Central memory CD8-positive, alpha-beta T cell (primary cell): ENCODE results near the gene SCAMP1.
"Not testable (repeated sequence)": the region's sequence is repeated elsewhere in the genome, so short reads cannot be mapped to it uniquely, and the experiment has no call there.

Experiments used
- ATAC-seq: fragments of 150-1000 bp; cut with Tn5 transposase; replicated peaks from 2 replicates; pipeline ENCODE4 v1.10.0; 2022; ENCODE audit warnings: mild to moderate bottlenecking, moderate FRiP score, moderate number of reproducible peaks; ENCODE audit not compliant: poor library complexity, severe bottlenecking; ENCODE audit errors: extremely low read depth
- DNase-seq, 2 donors: peaks; one replicate each; pipeline ENCODE4 v3.0.0; 2021; ENCODE audit warnings: low spot score in 2 of 2
- H3K27ac Mint-ChIP-seq: one replicate; pipeline ENCODE4 v1.8.0; 2022; ENCODE audit warnings: low read depth, mild to moderate bottlenecking, moderate library complexity, mixed read lengths
- H3K27me3 Mint-ChIP-seq: one replicate; pipeline ENCODE4 v1.8.0; 2022; ENCODE audit warnings: mixed read lengths
- H3K36me3 Mint-ChIP-seq: one replicate; pipeline ENCODE4 v1.8.0; 2022; ENCODE audit warnings: mild to moderate bottlenecking, moderate library complexity, mixed read lengths; ENCODE audit not compliant: insufficient read depth
- H3K4me1 Mint-ChIP-seq: one replicate; pipeline ENCODE4 v1.8.0; 2022; ENCODE audit warnings: mixed read lengths
- H3K4me3 Mint-ChIP-seq: one replicate; pipeline ENCODE4 v1.8.0; 2022; ENCODE audit warnings: mild to moderate bottlenecking, moderate library complexity, mixed read lengths
- H3K9me3 Mint-ChIP-seq: one replicate; pipeline ENCODE4 v1.8.0; 2022; ENCODE audit warnings: mixed read lengths

The SCAMP1 gene

DNA sequence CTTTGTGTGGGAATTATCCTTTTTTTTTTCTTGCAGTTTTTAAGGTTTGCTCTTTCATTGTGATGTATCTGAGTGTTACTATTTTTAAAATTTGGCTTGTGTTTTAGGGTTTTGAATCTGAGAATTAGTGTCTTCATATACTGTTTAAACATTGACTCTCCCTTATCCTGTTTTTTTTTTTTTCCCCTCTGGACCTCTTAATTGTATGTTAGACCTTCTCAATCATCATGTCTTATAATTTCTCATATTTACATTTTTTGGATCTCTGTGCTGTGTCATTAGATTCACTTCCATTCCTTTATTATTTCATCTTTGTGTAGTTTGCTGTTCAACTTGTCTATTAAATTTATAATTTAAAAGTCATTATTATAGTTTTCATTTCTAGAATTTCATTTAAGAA lies 47.0 kb downstream of the SCAMP1 start:
- Mint-ChIP-seq H3K4me3 (no peak overlapping the region), H3K4me1 (peaks cover 62% of the 10 kb centered on the region), H3K36me3 (no peaks in the 10 kb centered on the region), H3K9me3 (no peaks in the 10 kb centered on the region), H3K27ac (peak overlapping the region; percentile 1), H3K27me3 (no peaks in the 10 kb centered on the region)
- no peak for ATAC-seq
- no peak for DNase-seq

- DNase-seq (no peak), ATAC-seq (no peak)
- Mint-ChIP-seq H3K4me1 (peaks cover 56% of the 10 kb centered on the region), H3K36me3 (peaks cover 4% of the 10 kb centered on the region), H3K9me3 (no peaks in the 10 kb centered on the region), H3K27me3 (no peaks in the 10 kb centered on the region), H3K4me3 (no peak overlapping the region), H3K27ac (no peak overlapping the region)
Observed at GRCh38 chr5:78411586-78411985, 51.2 kb downstream of the SCAMP1 start.

GRCh38 chr5:78416677-78417425 lies 56.4 kb downstream of the SCAMP1 start:
- no peaks in the 10 kb centered on the region for H3K27me3 Mint-ChIP-seq
- H3K4me3 Mint-ChIP-seq, result no peak overlapping the region
- ATAC-seq (no peak), DNase-seq (no peak)
- no peak overlapping the region for H3K27ac Mint-ChIP-seq
- H3K4me1 Mint-ChIP-seq, result peaks cover 21% of the 10 kb centered on the region
- H3K36me3 Mint-ChIP-seq, result peaks cover 35% of the 10 kb centered on the region
- H3K9me3 Mint-ChIP-seq, result no peaks in the 10 kb centered on the region

DNA sequence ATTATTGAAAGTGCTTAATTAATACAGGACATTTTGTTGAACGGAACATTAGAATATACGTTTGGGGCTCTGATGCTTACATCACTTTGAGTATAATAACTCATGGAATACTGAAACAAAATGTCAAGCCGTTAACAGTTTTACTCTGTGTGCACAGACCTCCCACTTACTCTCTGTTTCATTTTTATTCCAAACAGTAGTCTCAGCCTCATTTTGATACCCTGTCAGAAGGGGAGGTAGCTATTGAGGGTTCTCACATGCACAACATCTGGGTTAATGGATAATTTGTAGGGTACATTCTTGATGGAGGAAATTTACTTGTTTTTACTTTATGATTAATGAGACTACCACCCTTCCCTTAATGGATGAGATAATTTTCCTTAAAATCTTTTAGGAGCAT lies 59.0 kb downstream of the SCAMP1 start:
- no peaks in the 10 kb centered on the region for H3K9me3 Mint-ChIP-seq
- H3K27ac Mint-ChIP-seq, result no peak overlapping the region
- no peak for DNase-seq
- ATAC-seq, result no peak
- H3K4me1 Mint-ChIP-seq, result no peaks in the 10 kb centered on the region
- no peaks in the 10 kb centered on the region for H3K27me3 Mint-ChIP-seq
- peaks cover 35% of the 10 kb centered on the region for H3K36me3 Mint-ChIP-seq
- no peak overlapping the region for H3K4me3 Mint-ChIP-seq

- Mint-ChIP-seq H3K9me3 (no peaks in the 10 kb centered on the region), H3K36me3 (peaks cover 35% of the 10 kb centered on the region), H3K27ac (no peak overlapping the region), H3K4me1 (no peaks in the 10 kb centered on the region), H3K4me3 (no peak overlapping the region), H3K27me3 (no peaks in the 10 kb centered on the region)
- no peak for DNase-seq
- no peak for ATAC-seq
Observed at GRCh38 chr5:78420548-78420947, 60.1 kb downstream of the SCAMP1 start.

DNA sequence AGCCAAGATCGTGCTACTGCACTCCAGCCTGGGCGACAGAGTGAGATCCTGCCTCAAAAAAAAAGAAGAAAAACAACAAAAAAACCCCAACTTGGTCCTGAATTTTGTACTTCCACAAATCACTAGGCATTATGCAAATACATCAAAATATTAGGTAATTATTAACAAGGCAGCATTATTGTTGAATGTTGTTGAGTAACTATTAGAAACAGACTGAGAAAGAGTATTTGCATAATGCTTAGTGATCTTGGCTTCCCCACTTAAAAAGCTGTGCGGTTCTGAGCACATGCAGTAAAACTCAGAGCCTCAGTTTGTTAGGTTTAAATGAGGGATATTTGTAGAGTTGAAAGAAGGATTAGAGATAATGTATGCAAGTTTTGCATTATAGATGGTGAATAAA lies 64.2 kb downstream of the SCAMP1 start:
- H3K9me3 Mint-ChIP-seq, result no peaks in the 10 kb centered on the region
- no peak overlapping the region for H3K27ac Mint-ChIP-seq
- H3K27me3 Mint-ChIP-seq, result no peaks in the 10 kb centered on the region
- H3K4me1 Mint-ChIP-seq, result no peaks in the 10 kb centered on the region
- no peak for ATAC-seq
- DNase-seq, result no peak
- H3K36me3 Mint-ChIP-seq, result peaks cover 12% of the 10 kb centered on the region
- H3K4me3 Mint-ChIP-seq, result no peak overlapping the region

GRCh38 chr5:78429332-78429980 lies 69.0 kb downstream of the SCAMP1 start:
- H3K36me3 Mint-ChIP-seq, result peaks cover 9% of the 10 kb centered on the region
- no peak overlapping the region for H3K27ac Mint-ChIP-seq
- no peak for DNase-seq
- no peak for ATAC-seq
- H3K9me3 Mint-ChIP-seq, result no peaks in the 10 kb centered on the region
- H3K4me1 Mint-ChIP-seq, result peaks cover 7% of the 10 kb centered on the region
- no peak overlapping the region for H3K4me3 Mint-ChIP-seq
- H3K27me3 Mint-ChIP-seq, result no peaks in the 10 kb centered on the region

DNA sequence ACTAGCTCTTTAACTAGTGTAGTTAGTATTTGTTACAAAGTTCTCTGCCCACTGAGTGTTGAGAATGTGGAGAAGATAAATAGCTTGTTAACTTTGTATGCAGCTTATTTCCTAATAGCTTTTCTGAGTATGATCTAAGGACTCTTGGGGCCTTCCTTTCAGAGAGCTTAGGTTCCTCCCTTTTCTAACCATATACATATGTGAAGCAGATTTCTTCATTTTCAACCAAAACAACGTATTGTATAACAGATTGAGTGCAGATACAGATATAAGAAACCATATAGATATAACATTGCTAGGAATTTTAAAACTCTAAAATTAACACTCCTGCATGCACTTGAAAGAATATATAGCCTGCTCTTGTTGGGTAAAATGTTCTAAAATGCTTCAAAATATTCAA lies 70.4 kb downstream of the SCAMP1 start:
- Mint-ChIP-seq H3K36me3 (peaks cover 9% of the 10 kb centered on the region), H3K4me1 (peaks cover 7% of the 10 kb centered on the region), H3K9me3 (no peaks in the 10 kb centered on the region), H3K27ac (no peak overlapping the region), H3K27me3 (no peaks in the 10 kb centered on the region), H3K4me3 (no peak overlapping the region)
- DNase-seq (no peak), ATAC-seq (no peak)

DNA sequence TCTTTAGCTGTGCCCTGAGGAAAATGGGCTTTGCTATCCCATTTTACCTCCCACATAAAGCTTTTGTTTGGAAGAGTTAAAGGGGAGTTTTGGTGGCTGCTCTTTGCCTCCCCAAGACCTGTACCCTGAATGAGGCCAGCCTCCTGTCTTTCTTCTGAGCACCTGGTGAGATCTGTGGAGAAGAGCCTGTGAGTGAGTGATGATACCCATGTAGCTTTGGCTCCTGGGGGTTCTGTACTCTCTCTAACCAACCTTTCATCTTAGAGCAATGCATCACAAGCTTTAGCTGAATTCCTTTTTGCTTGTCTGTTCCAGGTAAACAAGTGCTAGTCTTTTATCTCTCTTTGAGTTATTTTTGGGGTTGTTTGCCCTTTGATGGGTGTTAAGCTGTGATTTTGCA lies 73.6 kb downstream of the SCAMP1 start:
- H3K9me3 Mint-ChIP-seq, result no peaks in the 10 kb centered on the region
- H3K27me3 Mint-ChIP-seq, result no peaks in the 10 kb centered on the region
- ATAC-seq (no peak), DNase-seq (no peak)
- peaks cover 9% of the 10 kb centered on the region for H3K36me3 Mint-ChIP-seq
- no peak overlapping the region for H3K4me3 Mint-ChIP-seq
- H3K27ac Mint-ChIP-seq, result no peak overlapping the region
- H3K4me1 Mint-ChIP-seq, result peaks cover 32% of the 10 kb centered on the region

DNA sequence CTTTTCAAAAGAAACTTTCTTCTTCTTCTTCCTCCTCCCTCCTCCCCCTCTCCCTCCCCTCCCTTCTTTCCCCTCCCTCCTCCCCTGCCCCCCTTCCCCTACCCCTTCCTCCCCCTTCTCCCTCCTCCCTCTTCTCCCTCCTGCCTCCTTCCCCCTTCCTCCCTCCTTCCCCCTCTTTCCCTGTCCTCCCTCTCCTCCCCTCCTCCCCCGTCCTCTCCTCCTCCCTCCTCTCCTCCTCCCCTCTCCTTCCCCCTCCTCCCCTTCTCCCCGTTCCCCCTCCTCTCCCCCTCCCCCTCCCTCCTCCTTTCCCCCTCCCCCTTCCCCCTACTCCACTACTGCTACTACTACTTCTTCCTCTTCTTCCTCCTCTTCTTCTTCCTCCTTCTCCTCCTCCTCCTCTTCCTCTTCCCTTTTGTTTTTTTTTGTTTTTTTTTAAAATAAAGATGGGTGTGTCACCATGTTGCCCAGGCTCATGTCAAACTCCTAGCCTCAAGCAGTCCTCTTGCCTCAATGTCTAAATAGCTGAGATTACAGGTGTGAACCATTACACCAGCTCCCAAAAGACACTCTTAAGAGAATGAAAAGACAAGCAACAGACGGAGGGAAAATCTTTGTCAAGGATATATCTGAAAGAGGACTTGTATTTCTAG lies 87.5 kb downstream of the SCAMP1 start:
- Mint-ChIP-seq H3K4me3 (no peak overlapping the region), H3K27me3 (no peaks in the 10 kb centered on the region), H3K27ac (peak overlapping the region; percentile 88), H3K4me1 (peaks cover 5% of the 10 kb centered on the region), H3K9me3 (peaks cover 6% of the 10 kb centered on the region), H3K36me3 (peaks cover 3% of the 10 kb centered on the region)
- ATAC-seq (no peak), DNase-seq (no peak)

GRCh38 chr5:78449103-78449502 lies 88.7 kb downstream of the SCAMP1 start:
- no peak for DNase-seq
- no peak for ATAC-seq
- peaks cover 2% of the 10 kb centered on the region for H3K4me1 Mint-ChIP-seq
- peaks cover under 1% of the 10 kb centered on the region for H3K36me3 Mint-ChIP-seq
- H3K27me3 Mint-ChIP-seq, result no peaks in the 10 kb centered on the region
- peaks cover 6% of the 10 kb centered on the region for H3K9me3 Mint-ChIP-seq
- H3K4me3 Mint-ChIP-seq, result no peak overlapping the region
- H3K27ac Mint-ChIP-seq, result no peak overlapping the region

- H3K36me3 Mint-ChIP-seq, result peaks cover 12% of the 10 kb centered on the region
- H3K27ac Mint-ChIP-seq, DNase-seq, H3K4me3 Mint-ChIP-seq, H3K27me3 Mint-ChIP-seq, ATAC-seq, H3K9me3 Mint-ChIP-seq: not testable (repeated sequence)
- H3K4me1 Mint-ChIP-seq, result peaks cover 23% of the 10 kb centered on the region
Observed at GRCh38 chr5:78457507-78457906, 97.1 kb downstream of the SCAMP1 start.

DNA sequence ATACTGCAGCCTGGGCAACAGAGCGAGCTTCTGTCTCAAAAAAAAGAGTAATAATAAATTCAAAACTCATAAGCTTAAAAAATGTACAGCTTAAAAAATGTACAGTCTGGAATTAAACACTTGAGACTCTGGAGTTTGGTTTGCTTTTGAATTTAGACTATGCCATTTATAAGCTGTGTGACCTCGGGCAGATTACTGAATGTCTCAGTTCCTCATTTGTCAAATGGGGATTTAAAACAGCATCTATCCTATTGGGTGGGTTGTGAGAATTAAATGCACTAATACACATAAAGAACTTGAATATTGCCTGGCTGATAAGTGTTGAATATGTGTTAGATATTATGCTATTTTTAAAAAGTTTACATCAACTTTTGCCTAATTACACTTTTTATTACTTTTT lies 98.4 kb downstream of the SCAMP1 start:
- DNase-seq (no peak), ATAC-seq (no peak)
- no peak overlapping the region for H3K27ac Mint-ChIP-seq
- H3K36me3 Mint-ChIP-seq, result peaks cover 12% of the 10 kb centered on the region
- no peaks in the 10 kb centered on the region for H3K9me3 Mint-ChIP-seq
- H3K4me3 Mint-ChIP-seq, result no peak overlapping the region
- peaks cover 23% of the 10 kb centered on the region for H3K4me1 Mint-ChIP-seq
- H3K27me3 Mint-ChIP-seq, result no peaks in the 10 kb centered on the region
